Stimulated activated CD8-positive, alpha-beta memory T cell treated with anti-CD3 and anti-CD28 coated beads, Interleukin-2, amount 100 ng/mL, for 48 hours (primary cell): Measurements from ENCODE around the gene SLC6A3.

Experiments used
- DNase-seq, 2 donors: peaks; one replicate each; pipeline ENCODE4 v3.0.0-alpha.2; 2020; ENCODE audit warnings: low read depth in 2 of 2

Gene SLC6A3

DNA sequence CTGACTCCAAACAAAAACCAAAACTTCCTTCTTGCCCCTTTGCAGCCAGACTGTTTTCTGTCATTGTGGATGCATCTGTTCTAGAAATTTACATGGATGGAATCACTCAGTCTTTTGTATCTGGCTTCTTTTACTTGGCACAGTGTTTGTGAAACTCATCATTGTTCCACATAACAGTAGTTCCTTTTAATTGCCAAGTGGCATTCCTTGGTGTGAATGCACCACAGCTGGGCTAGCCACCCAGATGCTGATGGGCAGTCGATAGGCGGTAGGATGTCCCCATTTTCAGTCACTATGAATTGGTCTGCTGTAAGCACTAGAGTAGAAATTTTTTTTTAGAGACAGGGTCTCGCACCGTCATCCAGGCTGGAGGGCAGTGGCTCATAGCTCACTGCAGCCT is 94.1 kb downstream of the SLC6A3 start:
- DNase-seq: no peak

DNA sequence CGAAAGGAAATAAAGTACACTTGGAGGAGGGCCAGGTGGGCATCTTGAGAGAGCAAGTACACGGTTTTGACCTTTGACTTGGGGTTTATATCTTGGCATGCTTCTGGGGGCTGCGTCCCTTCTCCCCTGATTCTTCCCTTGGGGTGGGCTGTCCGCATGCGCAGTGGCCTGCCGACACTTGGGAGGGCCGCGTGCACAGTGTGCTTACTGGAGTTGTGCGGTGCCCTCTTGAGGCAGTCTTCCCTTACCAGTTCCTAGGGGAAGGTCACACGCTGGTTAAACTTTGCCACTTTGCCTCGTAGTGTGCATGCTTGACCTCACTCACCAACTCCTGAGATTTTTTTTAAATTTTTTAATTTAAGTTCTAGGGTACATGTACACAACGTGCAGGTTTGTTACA is 96.0 kb downstream of the SLC6A3 start:
- DNase-seq: no peak

DNA sequence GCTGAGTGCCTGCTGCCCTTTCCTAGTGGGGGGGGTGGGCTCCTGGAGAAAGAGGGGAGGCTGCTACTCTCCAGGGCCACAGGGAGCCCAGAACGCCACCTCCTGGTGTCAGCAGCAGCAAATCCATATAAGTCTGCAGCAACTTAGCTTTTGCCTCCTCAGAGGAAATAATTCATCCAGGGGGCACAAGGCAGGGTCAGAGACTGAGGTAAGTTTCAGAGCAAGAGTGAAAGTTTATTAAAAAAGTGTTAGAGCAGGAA is 96.3 kb downstream of the SLC6A3 start:
- no peak for DNase-seq

DNA sequence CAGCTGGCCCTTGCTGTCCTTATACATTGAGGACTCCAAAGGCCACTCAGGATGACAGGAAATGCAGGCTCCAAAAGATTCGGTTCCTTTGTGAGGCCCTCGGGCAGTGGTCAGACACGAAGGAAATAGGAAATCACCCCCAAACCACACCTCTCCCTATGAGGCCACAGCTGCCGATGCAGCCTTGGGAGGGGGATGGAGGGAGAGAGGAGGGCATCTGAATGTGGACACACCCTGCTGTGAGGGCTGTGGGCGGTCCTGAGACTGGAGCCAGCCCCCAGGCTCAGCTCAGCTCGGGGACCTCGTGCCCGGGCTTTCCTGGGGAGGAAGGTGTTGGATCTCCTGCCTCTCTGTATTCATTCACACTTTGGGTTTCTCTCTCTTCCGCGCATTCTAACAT is 97.7 kb downstream of the SLC6A3 start:
- DNase-seq: no peak

DNA sequence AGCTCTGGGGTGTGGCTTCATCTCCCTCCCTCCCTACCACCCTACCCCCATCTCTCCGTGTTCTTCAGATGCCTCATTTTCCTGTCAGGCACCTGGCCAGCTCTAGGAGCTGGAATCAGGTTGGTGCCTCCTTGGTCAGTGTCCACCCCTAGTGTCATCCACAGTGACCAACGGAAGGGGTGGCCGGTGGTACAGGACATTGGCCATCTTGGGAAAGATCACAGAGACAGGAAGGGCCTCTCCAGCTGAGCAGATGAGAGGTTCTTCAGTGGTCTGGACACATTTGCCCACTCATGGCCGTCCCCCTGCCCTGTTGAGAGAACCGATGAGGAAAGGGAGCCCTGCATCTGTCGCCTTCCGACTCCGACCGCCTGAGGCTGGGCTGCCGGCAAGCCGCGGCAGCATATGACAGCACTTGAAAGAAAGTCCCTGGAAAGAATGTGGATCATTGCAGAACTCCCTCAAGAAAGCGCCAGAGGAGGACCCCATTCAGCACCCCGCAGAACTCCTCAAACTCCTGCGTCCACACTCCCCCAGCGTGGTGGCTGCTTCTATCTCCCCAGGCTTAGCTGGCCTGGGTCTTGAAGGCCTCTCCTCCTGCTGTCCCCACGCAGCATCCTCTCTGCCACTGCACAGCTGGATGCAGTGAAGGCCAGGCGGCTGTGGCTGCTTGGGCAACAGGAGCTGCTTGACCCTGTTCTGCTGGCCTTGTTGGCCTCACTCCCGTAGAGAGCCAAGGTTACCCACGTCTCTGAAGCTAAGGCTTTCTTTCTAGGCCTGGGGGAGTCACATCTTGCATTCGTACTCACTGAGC is 98.4 kb downstream of the SLC6A3 start:
- no peak for DNase-seq

DNA sequence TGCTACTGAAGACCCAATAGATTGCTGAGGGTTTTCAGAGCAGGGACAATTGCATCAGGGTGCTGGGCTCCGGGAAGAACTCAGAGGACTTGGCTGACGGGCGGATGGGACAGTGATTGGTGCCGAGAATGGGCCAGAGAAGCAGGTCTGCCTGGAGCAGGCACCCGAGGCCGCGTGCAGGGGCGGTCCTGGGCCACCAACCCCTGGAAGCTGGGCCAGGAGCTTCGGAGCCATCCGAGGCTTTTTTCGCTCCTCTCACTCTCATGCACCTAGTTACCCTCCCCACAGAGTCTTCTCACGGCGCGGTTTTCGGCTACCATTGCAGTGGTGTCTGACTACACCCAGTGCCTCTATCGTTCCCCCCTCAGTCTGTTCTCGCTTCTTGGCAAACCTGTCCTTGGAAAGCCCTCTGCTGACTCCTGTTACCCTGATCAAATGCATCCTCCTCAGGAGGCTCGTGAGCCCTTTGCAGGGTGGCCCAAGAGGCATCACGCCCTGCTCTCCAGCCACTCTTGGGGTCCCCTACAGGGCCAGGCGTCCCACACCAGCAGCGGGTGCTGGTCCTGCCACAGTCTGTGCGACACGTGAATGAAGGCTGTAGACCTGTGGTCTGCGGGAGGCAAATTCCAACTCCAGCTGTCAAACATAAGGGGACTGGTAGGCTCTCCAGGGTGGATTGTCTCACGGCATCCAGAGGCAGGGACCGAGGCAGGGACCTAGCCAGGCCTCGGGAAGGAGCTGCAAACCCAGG is 99.2 kb downstream of the SLC6A3 start:
- DNase-seq: no peak

DNA sequence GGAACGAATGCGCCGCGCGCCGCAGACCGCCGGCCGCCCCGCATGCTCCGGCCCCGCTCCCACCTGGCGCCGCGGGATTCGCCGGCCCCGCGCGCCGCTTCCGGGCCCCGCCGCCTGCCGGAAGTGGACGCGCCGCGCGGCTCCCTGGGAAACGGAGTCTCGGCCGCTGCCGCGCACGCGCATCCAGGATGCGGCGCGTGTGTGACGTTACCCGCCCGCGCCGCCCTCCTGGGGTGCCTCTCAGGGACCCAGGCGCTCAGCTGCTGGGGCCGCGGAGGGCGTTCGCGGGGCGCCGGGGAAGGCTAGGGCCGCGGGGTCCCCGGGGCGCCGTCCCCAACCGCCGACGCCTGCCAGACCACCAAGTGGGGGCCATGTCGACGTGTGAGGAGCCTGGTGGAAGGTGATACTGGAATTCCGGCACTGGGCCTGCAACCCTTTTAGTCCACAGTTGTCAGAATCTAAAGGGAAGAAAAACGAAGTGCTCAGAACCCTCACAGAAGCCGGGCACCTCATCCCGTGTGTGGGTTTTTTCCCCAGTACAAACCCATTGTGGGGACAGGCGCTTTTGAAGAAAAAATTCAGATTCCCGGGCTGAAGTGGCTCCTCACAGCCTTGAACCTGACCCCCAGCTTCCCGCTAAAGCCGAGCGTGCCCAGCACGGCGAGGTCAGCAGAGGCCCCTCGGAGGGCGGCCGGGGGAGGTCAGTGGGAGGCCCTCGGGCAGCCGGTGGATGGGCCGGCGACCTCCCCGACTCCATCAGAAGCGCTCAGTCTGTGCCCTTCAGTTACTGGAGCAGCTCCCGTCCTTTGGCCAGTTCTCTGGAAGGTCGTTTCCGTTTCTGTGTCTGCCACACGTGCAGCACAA is 100.0 kb downstream of the SLC6A3 start, which contains the start of gene CLPTM1L:
CLPTM1L (minus strand) TSS at position 125 of the 864 bp plus-strand sequence. CDS start 258 bp downstream, outside the sequence.
- DNase-seq: peak; percentile 77 to 86

DNA sequence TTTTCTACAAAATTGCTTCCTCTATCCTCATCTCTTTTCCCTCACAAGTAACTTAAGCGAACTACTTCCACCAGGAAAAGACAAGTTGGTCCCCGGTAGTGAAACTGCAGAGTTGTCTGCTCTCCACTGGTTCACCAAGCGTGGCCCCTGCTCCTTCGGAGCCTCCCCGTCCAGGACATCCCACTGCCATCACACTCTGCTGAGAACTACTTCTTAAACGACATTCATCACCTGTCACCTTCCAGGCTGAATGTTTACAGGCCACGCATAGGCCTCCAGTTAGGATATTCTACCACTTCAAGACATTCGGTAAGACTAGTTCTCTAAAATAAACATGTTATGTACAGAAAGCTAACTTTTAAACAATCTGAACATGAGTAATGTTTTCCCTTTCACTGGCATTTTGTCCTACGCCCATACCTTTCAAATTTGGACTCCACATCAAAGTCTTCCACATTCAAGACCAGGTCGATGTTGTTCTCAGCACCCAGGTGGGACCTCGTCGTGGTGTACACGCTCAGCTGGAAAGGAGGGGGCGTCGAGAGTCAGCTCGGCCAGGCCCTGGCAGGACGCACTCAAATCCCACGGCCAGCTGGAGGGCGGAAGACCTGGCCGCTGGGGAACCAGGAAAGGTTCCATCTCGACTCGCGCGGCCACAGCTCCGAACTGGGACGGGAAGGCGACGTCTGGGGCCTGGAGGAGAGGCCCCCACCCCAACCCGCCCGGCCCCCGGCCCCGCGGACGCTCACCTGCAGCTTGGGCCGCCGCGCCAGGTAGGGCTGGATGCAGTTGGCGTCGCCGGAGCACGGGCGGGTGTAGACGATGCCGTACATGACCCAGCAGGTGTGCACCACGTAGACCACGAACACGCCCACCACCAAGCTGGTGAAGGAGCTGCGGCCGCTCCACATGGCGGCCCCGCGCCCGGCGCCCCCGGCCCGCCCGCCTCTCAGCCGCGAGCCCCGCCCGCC is 101.0 kb downstream of the SLC6A3 start:
- DNase-seq: peak in 1 of 2 donors; percentile 8

DNA sequence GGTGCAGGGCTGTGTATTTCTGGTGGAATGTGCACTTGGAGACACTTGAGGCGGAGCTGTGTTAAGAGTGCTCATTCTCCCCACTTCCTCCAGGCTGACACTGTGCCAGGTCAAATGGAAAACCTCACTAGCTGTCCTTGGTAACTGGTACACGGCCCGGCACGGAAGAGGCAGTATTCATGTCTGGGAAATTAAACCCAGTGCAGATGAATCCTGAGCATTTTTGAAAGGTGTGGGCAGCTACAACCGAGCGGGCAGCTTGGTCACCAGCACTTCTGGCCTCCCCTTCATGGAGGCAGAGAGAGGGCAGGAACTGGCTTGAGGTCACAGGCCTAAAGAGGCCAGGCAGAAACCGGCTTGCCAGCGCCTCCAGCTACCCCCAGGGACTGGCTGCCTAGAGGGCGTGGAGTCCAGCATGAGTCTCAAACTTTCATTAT is 101.9 kb downstream of the SLC6A3 start:
- no peak for DNase-seq
